GM11168 (cell line): ENCODE measurements around the gene CRIM1.

Experiments
- in situ Hi-C: fragments of 300-500 bp; cut with MboI; formaldehyde crosslinking; loops from one replicate; pipeline ENCODE4 v1.12.0; 2022; ENCODE audit warnings: low sequenced_read_pairs; ENCODE audit not compliant: unreplicated experiment

The CRIM1 gene

GRCh38 chr2:36499128-36499820 lies 143.7 kb downstream of the CRIM1 start:
- in situ Hi-C loops: no loop called here

- in situ Hi-C loops: no loop called here
These were observed 144.5 kb downstream of the CRIM1 start for GRCh38 chr2:36500072-36500471.

GRCh38 chr2:36502081-36502480 lies 146.5 kb downstream of the CRIM1 start:
- in situ Hi-C loops: no loop called here

GRCh38 chr2:36507408-36507812 lies 151.8 kb downstream of the CRIM1 start:
- in situ Hi-C loops: no loop called here

- in situ Hi-C loops: no loop called here
These were observed 153.5 kb downstream of the CRIM1 start for GRCh38 chr2:36509075-36509474.

DNA sequence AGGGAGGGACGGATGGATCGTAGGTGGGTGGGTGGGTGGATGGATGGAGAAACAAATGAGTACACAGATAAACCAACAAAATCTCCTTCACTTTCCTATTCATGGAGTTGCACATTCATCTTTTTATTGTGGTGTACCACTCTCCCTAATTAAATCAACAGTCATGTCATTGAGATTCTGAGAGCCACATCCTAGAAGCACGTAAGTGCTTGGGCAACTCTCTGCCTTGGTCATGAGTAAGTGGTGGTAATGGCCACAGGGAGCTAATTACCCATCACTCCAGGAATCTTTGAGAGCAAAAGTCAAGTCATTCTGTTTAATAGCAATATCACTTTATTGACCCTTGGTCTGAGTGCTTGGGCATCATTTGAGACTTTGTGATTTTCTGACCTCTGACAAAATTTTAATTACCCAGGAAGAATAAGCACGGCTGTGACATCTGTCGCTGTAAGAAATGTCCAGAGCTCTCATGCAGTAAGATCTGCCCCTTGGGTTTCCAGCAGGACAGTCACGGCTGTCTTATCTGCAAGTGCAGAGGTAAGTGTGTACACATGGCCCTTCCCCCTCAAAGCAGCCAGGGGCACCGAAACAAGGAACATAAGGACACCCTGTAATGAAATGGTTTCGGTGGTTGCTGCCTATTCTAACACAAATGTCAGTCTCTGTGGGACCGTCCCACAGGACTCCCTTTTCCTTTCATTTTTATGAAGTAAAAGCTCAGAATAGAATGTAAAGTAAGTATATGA lies 156.5 kb downstream of the CRIM1 start:
- in situ Hi-C loops: no loop called here

DNA sequence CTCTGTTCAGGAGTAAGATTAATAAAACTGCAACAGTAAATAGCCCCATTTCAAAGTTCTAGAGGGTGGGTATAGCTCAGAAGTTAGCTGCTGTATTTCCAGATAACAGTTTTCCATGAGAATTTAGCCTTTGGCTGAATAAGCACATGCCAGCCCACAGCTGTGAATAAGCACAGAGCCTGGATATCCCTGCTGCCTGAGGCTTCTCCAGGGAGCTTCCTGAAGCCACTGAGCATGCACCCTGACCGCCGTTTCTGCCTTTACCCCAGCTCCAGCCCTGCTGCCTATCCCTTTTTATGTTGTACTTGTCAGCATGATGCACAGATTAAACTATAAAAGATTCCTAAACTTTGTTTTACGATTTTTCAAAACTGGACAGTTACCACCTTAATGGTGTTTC lies 157.1 kb downstream of the CRIM1 start:
- in situ Hi-C loops: no loop called here

DNA sequence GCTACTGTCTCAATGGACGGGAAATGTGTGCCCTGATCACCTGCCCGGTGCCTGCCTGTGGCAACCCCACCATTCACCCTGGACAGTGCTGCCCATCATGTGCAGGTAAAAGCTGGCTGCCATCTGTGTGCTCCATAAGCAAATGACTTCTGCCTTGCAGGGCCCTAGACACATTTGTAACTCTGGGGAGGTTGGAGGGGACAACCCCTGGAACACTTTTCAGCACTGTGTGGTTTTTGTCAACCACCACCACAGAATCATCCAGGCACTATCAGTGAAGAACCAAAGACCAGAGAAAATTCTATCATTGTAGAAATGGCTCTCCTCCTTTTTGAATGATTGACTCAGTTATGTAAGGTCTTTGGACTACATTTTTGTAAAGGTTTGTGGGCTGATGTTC lies 158.1 kb downstream of the CRIM1 start:
- in situ Hi-C loops: no loop called here

- in situ Hi-C loops: no loop called here
These were observed 160.0 kb downstream of the CRIM1 start for GRCh38 chr2:36515538-36515937.

DNA sequence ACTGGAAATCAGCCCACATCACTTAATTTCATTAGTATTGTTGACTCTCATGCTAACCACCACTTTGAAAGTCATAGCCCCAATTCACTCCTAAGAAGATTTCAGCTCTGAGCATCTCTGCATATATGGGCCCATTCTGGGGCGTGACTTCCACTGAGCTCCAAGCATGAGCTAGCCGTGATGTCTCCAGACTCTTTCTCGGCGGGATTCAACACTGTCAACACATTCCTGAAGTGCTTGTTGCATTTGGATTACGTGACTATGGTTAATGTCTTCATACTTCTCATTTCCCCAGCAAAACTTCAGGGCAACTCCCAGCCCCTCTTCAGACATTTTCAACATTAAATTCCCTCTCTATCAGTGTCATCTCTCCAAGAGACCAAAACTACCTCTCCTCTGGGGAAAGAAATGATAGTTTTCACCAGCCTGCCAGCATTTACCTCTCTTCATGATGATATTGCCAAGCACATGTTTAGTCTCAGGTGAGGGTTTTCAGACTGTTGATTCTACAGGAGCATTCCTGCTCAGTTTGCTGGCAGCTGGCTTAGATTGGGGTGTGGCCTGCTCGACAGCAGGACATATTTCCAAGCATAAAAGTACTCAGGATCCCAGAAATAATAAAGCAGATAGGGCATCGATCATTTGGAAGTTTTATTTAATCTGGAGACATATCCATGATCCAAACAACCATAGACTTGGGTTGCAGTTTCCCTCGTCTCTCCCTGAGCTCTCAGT lies 160.7 kb downstream of the CRIM1 start:
- in situ Hi-C loops: no loop called here

GRCh38 chr2:36520431-36520830 lies 164.9 kb downstream of the CRIM1 start:
- in situ Hi-C loops: no loop called here

- in situ Hi-C loops: no loop called here
These were observed 167.6 kb downstream of the CRIM1 start for GRCh38 chr2:36523153-36523552.

DNA sequence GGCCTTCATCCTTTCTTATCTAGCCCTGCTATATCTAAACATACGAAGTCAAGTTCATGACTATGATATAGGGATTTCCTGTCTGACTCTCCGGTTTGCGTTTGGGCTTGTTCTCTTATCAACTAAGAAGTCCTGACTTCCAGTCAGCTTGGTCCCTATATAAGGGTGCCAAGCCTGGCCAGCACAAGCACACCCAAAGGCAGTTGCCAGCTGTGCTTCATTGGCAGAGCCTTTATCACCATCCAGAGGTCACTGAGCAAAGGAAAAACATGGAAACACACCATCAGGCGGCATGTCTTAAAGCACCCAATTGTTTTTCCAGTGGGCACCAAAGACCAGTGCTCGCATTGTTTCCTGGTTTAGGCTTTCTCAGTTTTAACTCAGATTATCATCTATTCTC lies 169.7 kb downstream of the CRIM1 start:
- in situ Hi-C loops: no loop called here

DNA sequence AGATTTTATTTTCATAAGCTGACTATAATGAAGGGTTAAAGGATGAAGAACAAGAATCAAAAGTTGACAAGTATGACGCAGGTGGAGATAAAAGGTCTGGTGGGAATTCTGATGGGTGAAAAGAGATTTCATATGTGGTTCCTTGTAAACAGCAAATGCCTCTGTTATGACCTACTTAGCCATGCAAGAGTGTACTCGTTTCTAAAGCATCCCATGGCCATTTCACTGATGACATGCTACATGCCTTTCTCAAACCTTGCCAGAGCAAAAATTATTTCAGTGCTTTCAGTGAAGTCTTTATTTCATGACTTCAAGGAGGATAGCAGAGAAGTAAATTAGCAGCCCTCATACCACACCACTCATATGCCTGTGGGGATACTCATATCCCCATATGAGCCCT lies 170.6 kb downstream of the CRIM1 start:
- in situ Hi-C loops: no loop called here

DNA sequence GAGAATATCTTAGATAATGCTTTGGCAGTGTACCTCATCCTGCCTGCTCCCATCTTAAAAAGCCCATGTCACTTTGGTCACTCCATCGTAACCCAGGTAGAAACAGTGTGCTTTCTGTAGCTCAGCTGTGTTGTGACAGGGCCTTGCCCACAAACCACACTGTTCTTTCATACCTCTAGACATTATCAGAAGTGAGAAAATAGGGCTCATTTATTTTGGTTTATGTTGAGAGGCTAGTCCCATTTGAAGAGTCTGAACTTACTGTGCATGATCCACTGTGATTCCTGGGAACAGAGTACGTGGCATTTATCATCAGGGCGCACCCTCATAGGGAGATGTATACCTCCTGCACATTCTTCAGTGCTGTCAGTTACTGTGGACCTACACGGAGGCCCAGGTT lies 172.7 kb downstream of the CRIM1 start:
- in situ Hi-C loops: no loop called here

- in situ Hi-C loops: no loop called here
These were observed 173.3 kb downstream of the CRIM1 start for GRCh38 chr2:36528766-36529392.

DNA sequence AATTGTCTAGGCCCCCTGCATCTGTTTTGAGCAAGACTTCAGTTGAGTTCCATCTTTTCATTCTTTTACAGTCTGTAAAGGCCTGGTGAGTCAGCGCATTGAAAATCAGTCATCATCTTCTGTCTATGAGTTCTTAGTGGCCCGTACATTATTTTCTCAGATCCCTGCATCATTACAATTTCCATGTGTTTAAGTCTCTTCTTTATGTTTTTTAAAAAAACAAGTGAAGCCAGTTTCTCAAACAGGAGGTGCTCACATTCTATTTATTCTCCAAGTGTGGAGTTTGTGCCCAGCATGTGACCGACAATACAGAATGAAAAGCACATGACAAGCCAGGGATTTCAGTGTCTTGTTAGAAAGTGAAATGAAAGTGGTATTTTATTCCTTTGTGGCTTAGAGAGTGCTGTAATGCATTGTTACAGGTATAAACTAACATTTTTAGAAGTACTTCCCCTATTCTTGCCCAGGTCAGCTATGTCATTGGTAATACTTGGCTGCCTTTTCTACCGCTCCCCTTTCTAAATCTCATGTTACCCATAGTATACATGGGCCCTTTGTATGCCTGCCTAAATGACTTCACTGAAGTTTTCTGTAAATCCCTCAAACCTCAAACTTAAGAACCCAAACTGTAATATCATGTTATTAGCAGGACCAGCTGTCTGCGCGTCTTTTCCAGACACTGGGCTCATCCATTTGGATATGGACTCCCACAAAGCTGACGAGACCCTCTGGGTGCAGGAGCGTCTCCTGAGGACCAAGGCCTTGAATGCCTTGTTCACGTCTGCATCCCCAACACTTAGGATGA lies 174.8 kb downstream of the CRIM1 start:
- in situ Hi-C loops: no loop called here

GRCh38 chr2:36530983-36531354 lies 175.4 kb downstream of the CRIM1 start:
- in situ Hi-C loops: no loop called here

GRCh38 chr2:36534275-36534799 lies 178.8 kb downstream of the CRIM1 start:
- in situ Hi-C loops: no loop called here

GRCh38 chr2:36535099-36535498 lies 179.5 kb downstream of the CRIM1 start:
- in situ Hi-C loops: no loop called here
